Stimulated activated CD8-positive, alpha-beta memory T cell treated with anti-CD3 and anti-CD28 coated beads, Interleukin-7, amount 100 ng/mL, for 48 hours (primary cell): ENCODE measurements around the gene STIM2.

Source experiments
- DNase-seq, 2 donors: peaks; one replicate each; pipeline ENCODE4 v3.0.0-alpha.2; 2020; ENCODE audit warnings: low read depth in 1 of 2; ENCODE audit errors: extremely low read depth in 1 of 2

The STIM2 gene

DNA sequence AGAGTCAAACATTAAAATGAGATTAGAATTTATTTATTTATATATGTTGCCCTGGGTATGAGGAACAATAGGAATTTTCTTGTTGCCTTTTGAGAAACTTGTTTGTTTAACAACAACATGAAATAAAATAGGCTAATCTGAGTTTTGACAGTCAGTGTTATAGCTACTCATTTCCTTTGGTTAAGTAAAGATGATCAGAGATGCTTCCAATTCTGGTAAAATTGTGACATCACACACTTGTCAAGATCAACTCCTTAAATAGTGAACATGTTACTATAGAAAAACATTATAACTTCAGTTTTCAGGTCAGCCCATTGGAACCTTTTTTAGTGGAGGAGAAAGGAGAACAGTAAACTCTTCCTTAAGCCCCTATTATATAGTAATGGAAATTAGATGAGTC is 136.1 kb downstream of the STIM2 start:
- no peak for DNase-seq

DNA sequence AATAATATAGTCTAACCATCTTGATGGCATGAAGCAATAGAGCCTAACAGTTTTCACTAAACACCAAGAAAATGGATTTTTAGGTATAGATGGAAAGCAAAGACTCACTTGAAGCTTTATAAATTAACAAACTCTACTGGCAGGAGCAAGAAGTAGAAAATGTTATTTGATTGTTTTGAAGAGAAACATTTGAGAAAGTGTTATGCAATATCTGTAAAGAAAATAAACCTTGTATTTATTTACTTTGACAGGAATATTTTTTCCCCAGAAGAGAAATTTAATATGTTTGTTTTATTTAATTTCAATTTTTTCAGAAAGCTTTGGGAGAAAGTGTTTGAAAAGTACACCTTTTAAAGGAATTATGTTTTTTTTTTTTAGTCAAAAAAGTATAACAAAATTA is 139.0 kb downstream of the STIM2 start:
- DNase-seq, result no peak

DNA sequence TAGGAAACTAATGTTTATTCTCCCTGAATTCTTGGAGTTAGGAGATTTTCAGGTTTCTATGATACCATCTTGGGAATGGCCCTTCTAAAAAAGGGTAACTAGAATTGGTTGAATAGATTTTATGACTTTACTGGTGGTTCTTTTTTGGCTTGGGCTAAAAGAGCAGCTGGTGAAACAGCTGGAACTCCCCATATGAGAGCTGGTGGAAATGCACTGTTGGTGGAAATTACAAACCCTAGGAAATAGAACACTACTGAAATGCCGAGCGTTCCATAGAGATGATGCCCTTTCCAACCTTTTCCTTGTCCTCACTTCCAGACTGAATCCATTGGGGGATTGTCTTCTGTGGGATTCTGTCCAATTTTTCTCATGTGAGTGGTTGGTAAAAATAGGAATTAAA is 139.5 kb downstream of the STIM2 start:
- DNase-seq, result no peak

DNA sequence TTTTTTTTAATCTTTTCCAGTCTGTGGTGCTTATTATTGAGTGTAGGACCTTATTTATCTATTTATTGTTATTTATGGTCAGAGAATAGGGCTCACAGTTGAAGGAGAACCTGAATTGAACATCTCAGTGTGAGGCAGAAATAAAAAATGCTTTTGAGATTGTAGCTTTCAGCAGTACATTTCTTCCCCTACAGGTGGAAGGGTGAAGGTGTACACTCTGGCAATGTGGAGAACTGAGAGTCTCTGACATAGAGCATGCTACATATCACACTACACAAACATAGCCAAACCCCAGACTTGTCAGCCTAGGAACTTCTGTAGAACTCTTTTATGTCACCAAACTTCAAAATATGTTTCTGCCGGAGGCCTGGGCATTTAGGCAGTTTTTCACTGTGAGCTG is 140.2 kb downstream of the STIM2 start:
- no peak for DNase-seq

DNA sequence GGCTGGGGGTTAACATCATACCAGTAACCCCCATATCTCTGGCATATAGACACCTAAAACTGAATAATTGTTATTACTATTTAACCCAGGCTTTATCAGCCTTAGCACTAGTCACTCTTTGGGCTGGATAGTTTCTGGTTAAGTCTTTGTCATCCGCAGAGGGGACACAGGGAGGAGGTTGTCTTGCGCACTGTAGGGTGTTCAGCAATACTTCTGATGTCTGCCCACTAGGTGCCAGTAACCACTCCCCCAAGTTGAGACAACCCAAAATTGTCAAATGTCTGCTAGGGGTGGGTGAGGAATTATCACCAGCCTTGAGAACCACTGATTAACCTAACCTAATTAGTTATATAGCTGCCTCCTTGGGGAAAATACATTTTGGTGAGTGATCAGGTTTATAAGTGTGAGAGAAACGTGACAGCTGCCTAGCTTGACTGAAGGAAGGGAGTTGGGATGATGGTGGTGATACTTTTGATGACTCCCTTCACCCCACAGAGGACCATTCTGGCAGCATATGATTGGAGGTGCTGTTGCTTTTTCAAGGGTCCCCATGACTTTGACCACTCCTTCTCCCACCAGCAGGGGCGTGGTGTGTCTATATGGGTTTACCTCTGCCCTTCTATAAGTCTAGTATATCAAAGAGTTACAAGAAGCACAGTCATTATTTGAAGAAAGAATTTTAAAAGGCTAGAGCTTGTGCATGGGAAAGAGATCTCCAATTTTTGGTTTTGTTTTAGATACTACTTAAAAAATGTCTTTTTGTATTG is 140.9 kb downstream of the STIM2 start:
- no peak for DNase-seq

DNA sequence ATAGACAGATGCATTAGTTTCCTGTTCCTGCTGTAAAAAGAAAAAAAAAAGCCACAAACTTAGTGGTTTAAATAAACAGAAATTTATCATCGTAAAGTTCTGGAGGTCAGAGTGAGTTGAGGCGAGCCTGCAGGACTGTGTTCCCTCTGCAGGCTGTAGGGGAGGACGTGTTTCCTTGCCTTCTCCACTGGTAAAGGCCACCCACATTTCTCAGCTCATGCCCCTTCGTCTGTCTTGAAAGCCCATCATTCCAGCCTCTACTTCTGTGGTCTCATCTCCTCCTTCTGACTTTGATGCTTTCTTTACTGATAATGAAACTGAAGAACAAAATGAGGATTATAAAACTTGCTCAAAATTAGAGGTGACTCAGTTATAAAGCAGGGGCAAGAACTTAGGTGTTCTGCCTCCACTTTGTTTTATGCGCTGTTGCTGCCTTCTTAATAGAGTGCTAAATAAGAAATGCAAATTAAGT is 143.0 kb downstream of the STIM2 start:
- DNase-seq, result peak in 1 of 2 donors; percentile 29

DNA sequence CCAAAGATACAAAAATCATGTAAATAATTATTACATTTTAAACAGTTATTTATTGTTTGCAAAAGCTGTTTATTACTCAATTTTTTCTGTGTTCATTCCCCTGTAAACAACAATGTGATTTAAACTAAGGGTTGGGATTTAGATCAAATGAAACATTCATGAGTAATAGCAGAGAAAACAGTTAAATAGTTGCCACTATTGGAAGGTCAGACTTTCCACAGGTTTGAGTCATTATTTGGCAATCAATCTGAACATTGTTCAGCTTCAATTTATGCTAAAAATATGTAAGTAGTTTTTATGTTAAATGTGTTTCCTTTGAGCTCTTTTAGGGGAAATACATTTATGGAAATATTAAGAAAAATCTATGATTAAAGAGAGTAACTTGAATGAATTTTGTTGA is 144.9 kb downstream of the STIM2 start:
- DNase-seq, result no peak

DNA sequence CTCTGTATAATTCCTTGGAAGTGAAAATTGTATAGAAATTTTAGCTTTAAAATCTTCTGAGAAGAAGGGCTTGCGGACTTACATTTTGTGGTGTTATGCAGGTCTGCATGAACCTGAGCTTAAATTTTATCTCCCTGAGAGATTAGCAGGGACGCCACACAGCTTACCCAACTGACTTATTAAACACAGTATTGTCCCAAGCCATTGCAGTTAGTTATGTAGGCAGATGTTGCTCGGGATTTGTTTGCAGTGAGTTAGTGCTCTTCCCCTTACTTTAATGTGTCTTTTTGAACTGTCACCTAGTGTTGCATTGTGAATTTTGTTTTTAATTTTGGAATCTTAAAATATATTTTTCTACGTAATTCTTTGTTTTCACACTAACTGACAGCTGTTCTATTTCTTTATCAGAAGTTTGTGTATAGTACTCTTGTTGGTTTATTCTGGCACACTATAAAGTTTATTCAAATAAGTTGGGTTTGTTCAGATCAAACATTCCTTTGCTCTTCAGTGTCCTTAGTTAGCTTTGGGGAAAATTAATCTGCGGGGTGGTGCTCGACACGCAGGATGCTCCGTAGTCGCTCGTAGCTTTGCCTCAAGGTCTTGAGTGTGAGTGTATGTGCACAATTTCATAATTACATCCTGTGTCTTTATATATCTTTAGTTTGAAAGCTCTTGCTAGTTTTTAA is 145.4 kb downstream of the STIM2 start:
- DNase-seq, result no peak

DNA sequence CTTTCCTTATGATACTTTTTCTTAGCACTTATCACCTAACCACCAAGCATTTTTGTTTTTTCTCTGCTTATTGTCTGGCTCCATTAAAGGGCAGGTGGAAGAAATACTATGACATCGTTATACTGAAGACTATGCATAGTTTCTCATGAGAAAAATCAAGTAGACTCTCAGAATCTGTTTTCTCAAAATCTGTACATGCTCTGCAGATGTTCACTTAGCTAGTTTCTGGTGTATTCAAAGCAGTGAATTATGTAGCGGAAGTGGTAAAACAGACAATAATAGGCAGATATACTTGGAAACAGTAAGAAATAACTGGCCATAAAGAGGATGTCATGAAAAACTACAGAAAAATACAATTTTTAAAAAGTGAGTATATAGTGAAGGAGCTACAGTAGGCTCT is 146.0 kb downstream of the STIM2 start:
- no peak for DNase-seq

DNA sequence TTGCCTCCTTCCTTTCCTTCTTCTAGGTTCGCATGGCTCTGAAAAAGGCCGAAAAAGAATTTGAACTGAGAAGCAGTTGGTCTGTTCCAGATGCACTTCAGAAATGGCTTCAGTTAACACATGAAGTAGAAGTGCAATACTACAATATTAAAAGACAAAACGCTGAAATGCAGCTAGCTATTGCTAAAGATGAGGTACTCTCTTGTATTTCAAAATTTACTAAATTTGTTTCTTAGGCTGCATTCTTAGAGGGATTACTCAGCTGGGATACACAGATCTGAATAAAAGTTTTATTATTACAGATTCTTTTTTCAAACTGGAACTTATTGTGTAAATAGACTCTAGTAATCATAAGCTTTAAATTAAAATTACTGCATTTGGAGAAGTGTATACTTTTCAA is 146.9 kb downstream of the STIM2 start:
- no peak for DNase-seq

DNA sequence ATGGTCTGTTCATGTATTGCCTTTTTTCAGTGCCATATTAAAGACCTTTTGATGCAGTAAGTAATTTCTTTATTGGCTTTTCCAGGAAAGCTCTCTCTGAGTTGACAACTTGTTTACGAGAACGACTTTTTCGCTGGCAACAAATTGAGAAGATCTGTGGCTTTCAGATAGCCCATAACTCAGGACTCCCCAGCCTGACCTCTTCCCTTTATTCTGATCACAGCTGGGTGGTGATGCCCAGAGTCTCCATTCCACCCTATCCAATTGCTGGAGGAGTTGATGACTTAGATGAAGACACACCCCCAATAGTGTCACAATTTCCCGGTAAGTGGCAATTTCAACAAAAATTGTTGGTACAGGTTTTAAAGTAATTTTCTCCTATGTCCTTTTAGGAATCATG is 148.0 kb downstream of the STIM2 start:
- no peak for DNase-seq

DNA sequence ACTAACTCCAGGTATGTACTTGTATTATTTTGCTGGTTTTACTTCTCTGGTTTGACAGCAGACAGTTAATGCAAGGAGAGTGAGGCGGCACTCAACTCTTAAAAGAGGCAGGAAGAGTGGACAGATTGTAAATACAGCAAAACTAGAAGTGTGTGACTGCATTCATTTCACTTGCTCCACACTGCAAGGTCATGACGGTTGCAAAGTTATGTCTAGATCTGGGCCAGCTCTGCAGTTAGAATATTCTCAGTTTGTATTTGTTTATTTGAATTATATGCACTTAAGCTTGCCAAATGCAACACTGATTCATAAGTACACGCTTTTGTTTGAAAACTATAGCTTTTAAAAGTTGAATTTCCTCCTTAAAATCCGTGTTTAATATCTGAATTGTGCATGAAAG is 148.9 kb downstream of the STIM2 start:
- DNase-seq, result no peak

DNA sequence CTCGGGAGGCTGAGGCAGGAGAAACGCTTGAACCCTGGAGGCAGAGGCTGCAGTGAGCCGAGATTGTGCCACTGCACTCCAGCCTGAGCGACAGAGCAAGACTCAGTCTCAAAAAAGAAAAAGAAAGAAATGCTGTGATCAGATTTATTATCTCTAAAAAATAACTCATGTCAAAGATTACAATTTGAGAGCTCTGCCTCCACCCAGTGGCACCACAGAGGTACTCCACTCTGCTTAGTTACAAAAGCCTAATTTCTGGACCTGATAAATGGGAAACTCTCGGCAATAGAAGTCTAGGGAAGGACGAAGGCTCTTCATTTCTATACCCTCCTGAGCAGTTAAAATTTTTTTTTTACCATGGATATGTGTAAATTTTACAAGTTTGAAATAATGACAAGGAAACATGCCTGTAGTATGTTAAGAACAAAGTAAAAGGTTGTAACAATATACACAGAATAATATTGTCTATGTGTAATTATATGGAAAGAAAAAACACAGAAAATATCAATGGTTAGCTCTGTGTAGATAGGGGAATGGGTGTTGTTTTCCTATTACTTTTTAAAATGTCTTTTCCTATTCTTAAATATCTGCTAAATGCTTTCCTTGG is 149.8 kb downstream of the STIM2 start:
- no peak for DNase-seq

DNA sequence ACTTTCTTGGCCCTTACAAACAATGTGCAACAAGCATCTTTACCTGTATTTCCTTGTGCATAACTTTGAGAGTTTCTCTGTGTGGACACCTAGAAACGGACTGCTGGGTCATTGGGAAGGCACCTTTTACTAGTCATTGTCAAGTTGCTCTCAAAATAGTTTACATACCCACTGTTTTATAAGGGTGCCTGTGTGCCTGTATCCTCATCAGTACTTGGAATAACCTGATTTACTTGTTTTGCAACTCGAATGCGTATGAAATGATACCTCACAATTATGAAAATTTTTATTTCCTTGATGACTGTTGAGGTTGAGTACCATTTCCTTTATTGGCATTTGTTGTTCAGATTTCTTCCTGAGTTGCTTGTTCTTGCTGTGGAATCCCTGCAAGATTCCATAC is 150.8 kb downstream of the STIM2 start:
- no peak for DNase-seq

DNA sequence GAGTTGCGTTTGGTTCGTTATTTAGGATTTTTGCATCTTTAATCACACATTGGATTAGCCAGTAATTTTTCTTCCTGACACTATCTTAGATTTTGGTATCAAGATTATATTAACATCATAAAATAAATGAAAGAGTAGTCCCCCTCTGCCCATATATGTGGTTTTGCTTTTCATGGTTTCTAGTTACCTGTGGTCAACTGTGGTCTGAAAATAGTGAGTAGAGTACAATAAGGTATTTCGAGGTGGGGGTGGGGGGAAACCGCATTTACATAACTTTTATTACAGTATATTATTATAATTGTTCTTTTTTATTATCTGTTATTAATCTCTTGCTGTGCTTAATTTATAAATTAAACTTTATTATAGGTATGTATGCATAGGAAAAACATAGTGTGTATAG is 152.4 kb downstream of the STIM2 start:
- no peak for DNase-seq

DNA sequence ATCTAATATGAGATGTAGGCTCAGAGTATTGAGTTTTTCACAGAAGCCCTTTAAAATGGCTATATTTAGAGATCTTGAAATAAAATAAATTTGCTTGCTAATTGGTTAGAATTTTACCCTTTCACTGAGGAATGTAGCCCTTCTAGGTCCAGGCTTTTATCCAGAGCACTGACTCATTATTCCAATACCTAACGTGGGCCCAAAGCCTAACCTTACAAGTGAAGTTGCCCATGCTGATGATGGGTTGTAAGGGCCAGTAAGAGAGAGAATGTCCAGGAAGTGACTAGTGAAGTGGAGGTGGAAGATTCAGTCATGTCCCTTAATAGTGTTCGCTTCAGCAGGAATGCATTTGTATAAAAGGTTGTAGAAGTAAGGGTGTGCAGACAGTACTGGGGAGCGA is 155.9 kb downstream of the STIM2 start:
- DNase-seq, result no peak

DNA sequence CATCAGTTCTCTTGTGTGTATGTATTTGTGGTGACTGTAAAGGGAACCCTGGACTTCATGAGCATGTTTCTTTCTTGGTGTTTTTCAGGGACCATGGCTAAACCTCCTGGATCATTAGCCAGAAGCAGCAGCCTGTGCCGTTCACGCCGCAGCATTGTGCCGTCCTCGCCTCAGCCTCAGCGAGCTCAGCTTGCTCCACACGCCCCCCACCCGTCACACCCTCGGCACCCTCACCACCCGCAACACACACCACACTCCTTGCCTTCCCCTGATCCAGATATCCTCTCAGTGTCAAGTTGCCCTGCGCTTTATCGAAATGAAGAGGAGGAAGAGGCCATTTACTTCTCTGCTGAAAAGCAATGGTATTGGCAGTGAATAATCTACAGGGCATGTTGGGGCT is 157.0 kb downstream of the STIM2 start:
- no peak for DNase-seq

DNA sequence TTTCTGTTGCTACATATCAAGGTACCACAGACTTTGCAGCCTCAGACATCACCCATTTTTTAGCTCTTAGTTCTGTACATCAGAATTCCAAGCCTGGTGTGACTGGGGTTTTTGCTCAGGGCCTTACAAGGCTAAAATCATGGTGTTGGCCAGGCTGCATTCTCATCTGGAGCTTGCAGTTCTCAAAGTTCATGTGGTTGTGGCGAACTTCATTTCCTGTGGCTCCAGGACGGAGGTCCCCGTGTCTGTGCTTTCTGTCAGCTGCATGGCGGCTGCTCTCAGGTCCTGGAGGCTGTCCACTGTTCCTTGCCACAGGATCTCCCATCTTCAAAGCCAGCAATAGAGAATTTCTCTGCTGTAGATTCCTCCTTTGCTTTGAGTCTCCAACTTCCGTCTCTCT is 157.4 kb downstream of the STIM2 start:
- DNase-seq, result no peak

DNA sequence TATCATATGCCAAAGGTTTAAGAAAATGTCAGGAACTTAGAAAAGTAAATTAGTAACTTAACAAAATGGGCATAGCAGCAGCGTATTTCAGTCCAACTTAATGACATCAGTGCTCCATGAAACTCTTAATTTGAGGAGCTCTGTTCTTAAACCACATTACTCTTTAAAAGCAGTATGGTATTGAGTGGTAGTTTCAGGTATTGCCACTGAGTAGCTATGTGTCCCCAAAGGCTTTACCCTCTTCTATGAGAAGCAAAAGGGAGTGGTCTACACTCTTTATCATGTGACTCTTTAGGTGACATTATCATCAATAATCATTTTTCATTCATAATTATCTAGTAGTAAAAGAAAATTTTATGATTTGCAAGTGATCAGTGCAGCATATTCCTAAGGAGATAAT is 158.3 kb downstream of the STIM2 start:
- no peak for DNase-seq

DNA sequence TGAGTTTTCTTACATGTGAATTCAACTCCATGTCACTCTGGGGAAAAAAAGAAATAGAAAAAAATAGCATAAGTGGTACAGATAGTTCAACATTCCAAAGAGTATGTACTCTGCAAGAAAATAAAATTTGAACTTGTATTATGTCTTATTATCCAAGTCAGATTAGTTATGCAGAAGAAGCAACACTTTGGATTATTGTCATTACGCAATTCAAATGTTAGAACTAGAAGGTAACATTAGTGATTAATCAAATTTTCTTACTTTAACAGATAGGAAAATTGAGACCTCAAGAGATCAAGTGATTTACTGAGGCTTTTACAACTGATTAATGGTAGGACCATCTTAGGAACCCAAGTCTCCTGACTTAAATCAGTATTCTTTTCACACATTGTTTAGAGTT is 159.1 kb downstream of the STIM2 start:
- DNase-seq, result no peak

DNA sequence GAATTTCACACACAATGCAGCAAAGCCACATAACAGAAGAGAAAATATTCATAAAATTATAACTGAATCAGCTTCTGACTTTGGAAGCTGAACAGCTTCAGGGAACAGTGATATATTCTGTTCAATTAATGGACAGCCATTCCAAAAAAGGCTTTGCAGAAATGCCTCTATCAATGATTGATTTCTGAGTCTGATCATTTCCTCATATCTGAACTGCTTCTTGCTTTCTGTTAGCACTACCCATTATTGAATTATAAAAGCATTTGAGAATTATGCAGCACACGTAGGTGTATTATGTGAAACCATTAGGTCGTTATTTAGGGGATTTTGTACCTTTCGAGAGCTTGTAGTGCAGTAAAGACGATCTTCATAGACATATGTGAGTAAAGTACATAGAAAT is 159.6 kb downstream of the STIM2 start:
- no peak for DNase-seq

DNA sequence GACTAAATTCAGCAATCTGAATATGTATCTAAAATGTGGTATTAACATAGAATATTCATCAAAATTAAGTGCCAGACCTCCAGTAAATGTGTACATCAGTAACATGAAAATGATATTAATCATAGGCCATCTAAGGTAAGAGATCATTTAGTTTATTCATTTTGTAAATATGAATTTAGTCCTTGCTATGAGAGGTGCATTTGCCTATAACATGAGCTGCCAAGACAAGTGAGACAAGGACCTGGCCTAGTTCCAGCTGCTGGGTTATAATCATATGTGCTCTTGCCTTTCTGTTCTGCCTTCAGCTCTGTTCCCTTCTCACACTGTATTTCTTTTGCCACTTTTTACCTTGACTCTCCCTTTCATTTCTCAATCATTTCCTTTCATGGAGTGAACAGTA is 160.0 kb downstream of the STIM2 start:
- no peak for DNase-seq
